GM12864 (cell line): ENCODE data around the gene MPZ.
"Not testable (repeated sequence)": the region's sequence is repeated elsewhere in the genome, so short reads cannot be mapped to it uniquely, and the experiment has no call there.

ENCODE experiments used
- DNase-seq: peaks from one replicate; pipeline ENCODE4 v3.0.0-alpha.2; 2011; ENCODE audit warnings: low read depth
- H3K4me3 ChIP-seq: 2 replicates; pipeline ENCODE4 v1.5.1; 2011; ENCODE audit warnings: mild to moderate bottlenecking, low read depth, low read length, control low read depth
- CTCF ChIP-seq: IDR thresholded peaks from 2 replicates; pipeline ENCODE4 v1.5.1; 2011; ENCODE audit warnings: low read depth, mild to moderate bottlenecking, moderate library complexity, low read length, control low read depth, inconsistent platforms; ENCODE audit errors: missing control alignments

MPZ gene

GRCh38 chr1:161335796-161336195, 26.0 kb upstream of the MPZ start:
- H3K4me3 ChIP-seq, result no peak overlapping the region
- no peak for TF ChIP-seq CTCF
- no peak for DNase-seq

- TF ChIP-seq CTCF, result no peak
- H3K4me3 ChIP-seq, result no peak overlapping the region
- DNase-seq, result no peak
Observed at GRCh38 chr1:161333166-161333565, 23.4 kb upstream of the MPZ start.

GRCh38 chr1:161330346-161330745, 20.6 kb upstream of the MPZ start:
- no peak overlapping the region for H3K4me3 ChIP-seq
- TF ChIP-seq CTCF, result no peak
- no peak for DNase-seq

GRCh38 chr1:161324020-161324419, 14.3 kb upstream of the MPZ start:
- no peak overlapping the region for H3K4me3 ChIP-seq
- TF ChIP-seq CTCF, result no peak
- DNase-seq, result no peak

- H3K4me3 ChIP-seq, DNase-seq: not testable (repeated sequence)
Observed at GRCh38 chr1:161315841-161316674, 6.3 kb upstream of the MPZ start.

GRCh38 chr1:161314201-161314981, 4.6 kb upstream of the MPZ start, which contains the start of gene SDHC:
TSS of gene SDHC (plus strand) at chr1:161314381. CDS start at chr1:161314406, 25 bp downstream.
- peak; percentile 57 for DNase-seq
- peak within 1 kb of the TSS; percentile 65 for H3K4me3 ChIP-seq
- TF ChIP-seq CTCF, result peak; percentile 54

- H3K4me3 ChIP-seq, result peak overlapping the region; percentile 65
- no peak for TF ChIP-seq CTCF
- no peak for DNase-seq
Observed at GRCh38 chr1:161313554-161314200, 3.9 kb upstream of the MPZ start.
